WTC11 (cell line): ENCODE data around the gene C1QL1. TPM values are rescaled to one million over a fixed set of nuclear protein-coding genes. Genes with fewer than 3 reads are reported as not detected.

Source experiments
- ATF1 ChIP-seq: sonication (generic); formaldehyde crosslinking; IDR thresholded peaks from 2 replicates; pipeline ENCODE4 v1.8.1; 2023; ENCODE audit warnings: mild to moderate bottlenecking, moderate library complexity, missing genetic modification reagents
- ATF2 ChIP-seq: sonication (generic); formaldehyde crosslinking; IDR thresholded peaks from 2 replicates; pipeline ENCODE4 v1.8.1; 2022; ENCODE audit warnings: low read depth, missing genetic modification reagents, borderline replicate concordance
- CDX4 ChIP-seq: fragments of 250-450 bp; sonication (Bioruptor Pico); IDR thresholded peaks from 2 replicates; pipeline ENCODE4 v1.9.0; 2021; ENCODE audit warnings: moderate library complexity, mild to moderate bottlenecking, inconsistent platforms, borderline replicate concordance
- E2F5 ChIP-seq: sonication (generic); formaldehyde crosslinking; IDR thresholded peaks from 2 replicates; pipeline ENCODE4 v1.8.1; 2022; ENCODE audit warnings: mild to moderate bottlenecking, moderate library complexity, missing genetic modification reagents
- ELF4 ChIP-seq: sonication (generic); formaldehyde crosslinking; IDR thresholded peaks from 2 replicates; pipeline ENCODE4 v1.8.1; 2022; ENCODE audit warnings: low read depth, mild to moderate bottlenecking, moderate library complexity, missing genetic modification reagents
- ESRRA ChIP-seq: sonication (generic); formaldehyde crosslinking; IDR thresholded peaks from 2 replicates; pipeline ENCODE4 v1.8.1; 2022; ENCODE audit warnings: mild to moderate bottlenecking, missing genetic modification reagents, borderline replicate concordance
- FOXP4 ChIP-seq: sonication (generic); formaldehyde crosslinking; IDR thresholded peaks from 2 replicates; pipeline ENCODE4 v1.8.0; 2022; ENCODE audit warnings: mild to moderate bottlenecking, missing genetic modification reagents
- GTF2I ChIP-seq: fragments of 250-450 bp; sonication (Bioruptor Pico); conservative IDR thresholded peaks from 2 replicates; pipeline ENCODE4 v1.4.0; 2021; ENCODE audit warnings: mild to moderate bottlenecking
- IRF1 ChIP-seq: sonication (generic); formaldehyde crosslinking; IDR thresholded peaks from 2 replicates; pipeline ENCODE4 v1.8.0; 2023; ENCODE audit warnings: missing genetic modification reagents
- JAZF1 ChIP-seq: fragments of 250-450 bp; sonication (Bioruptor Pico); IDR thresholded peaks from 2 replicates; pipeline ENCODE4 v1.9.0; 2021; ENCODE audit warnings: moderate library complexity, mild to moderate bottlenecking, inconsistent platforms
- JUN ChIP-seq: sonication (generic); formaldehyde crosslinking; IDR thresholded peaks from 2 replicates; pipeline ENCODE4 v1.8.0; 2023; ENCODE audit warnings: mild to moderate bottlenecking, missing genetic modification reagents
- OVOL2 ChIP-seq: fragments of 250-450 bp; sonication (Bioruptor Pico); IDR thresholded peaks from 2 replicates; pipeline ENCODE4 v1.9.0; 2021; ENCODE audit warnings: mild to moderate bottlenecking, borderline replicate concordance
- PREB ChIP-seq: sonication (generic); formaldehyde crosslinking; IDR thresholded peaks from 2 replicates; pipeline ENCODE4 v1.8.1; 2022; ENCODE audit warnings: mild to moderate bottlenecking, missing genetic modification reagents, moderate library complexity, borderline replicate concordance
- RELA ChIP-seq: sonication (generic); formaldehyde crosslinking; IDR thresholded peaks from 2 replicates; pipeline ENCODE4 v1.8.1; 2022; ENCODE audit warnings: missing genetic modification reagents, mild to moderate bottlenecking, borderline replicate concordance
- USF1 ChIP-seq: sonication (generic); formaldehyde crosslinking; IDR thresholded peaks from 2 replicates; pipeline ENCODE4 v1.8.0; 2022; ENCODE audit warnings: mild to moderate bottlenecking, missing genetic modification reagents
- ZBTB43 ChIP-seq: sonication (generic); formaldehyde crosslinking; IDR thresholded peaks from 2 replicates; pipeline ENCODE4 v1.8.1; 2023; ENCODE audit warnings: mild to moderate bottlenecking, missing genetic modification reagents
- ZNF121 ChIP-seq: sonication (generic); formaldehyde crosslinking; IDR thresholded peaks from 2 replicates; pipeline ENCODE4 v1.8.0; 2023; ENCODE audit warnings: missing genetic modification reagents
- ZNF232 ChIP-seq: sonication (generic); formaldehyde crosslinking; IDR thresholded peaks from 2 replicates; pipeline ENCODE4 v1.8.0; 2022; ENCODE audit warnings: mild to moderate bottlenecking, missing genetic modification reagents
- ZNF281 ChIP-seq: sonication (generic); formaldehyde crosslinking; IDR thresholded peaks from 2 replicates; pipeline ENCODE4 v1.8.0; 2023; ENCODE audit warnings: mild to moderate bottlenecking, missing genetic modification reagents
- ZNF532 ChIP-seq: fragments of 250-450 bp; sonication (Bioruptor Pico); IDR thresholded peaks from 2 replicates; pipeline ENCODE4 v1.9.0; 2021; ENCODE audit warnings: mild to moderate bottlenecking, borderline replicate concordance
- ZNF671 ChIP-seq: fragments of 250-450 bp; sonication (Bioruptor Pico); IDR thresholded peaks from 2 replicates; pipeline ENCODE4 v1.8.0; 2021; ENCODE audit warnings: mild to moderate bottlenecking
- total RNA-seq: library from RNA; stranded (reverse); gene quantifications from 3 replicates; pipeline ENCODE4 v1.2.3, GENCODE V29; 2021

Gene C1QL1
- total RNA-seq, 1 experiment from 2014 or later, result 13.4 TPM

- TF ChIP-seq RELA (CRISPR knock-in tag) (no peak), FOXP4 (CRISPR knock-in tag) (no peak), ATF1 (0 out of 2 replicates have a peak, but pooled peaks have one; percentile 43), ZNF121 (CRISPR knock-in tag) (peak; percentile 73), USF1 (CRISPR knock-in tag) (peak; percentile 66), ZNF671 (no peak), ZNF532 (CRISPR knock-in tag) (no peak), OVOL2 (CRISPR knock-in tag) (no peak), IRF1 (CRISPR knock-in tag) (no peak), GTF2I (CRISPR knock-in tag) (no peak), JUN (CRISPR knock-in tag) (no peak), ELF4 (CRISPR knock-in tag) (no peak), ESRRA (no peak; the same call in 1 of the 2 replicates), PREB (CRISPR knock-in tag) (no peak), ZNF281 (CRISPR knock-in tag) (0 out of 2 replicates have a peak, but pooled peaks have one; percentile 16), ATF2 (CRISPR knock-in tag) (no peak), ZNF232 (0 out of 2 replicates have a peak, but pooled peaks have one; percentile 58), JAZF1 (CRISPR knock-in tag) (no peak), CDX4 (no peak), ZBTB43 (CRISPR knock-in tag) (no peak), E2F5 (CRISPR knock-in tag) (no peak; the same call in 1 of the 2 replicates)
These were observed 56.7 kb downstream of the C1QL1 start (continued) for GRCh38 chr17:44911133-44912001.
